Mammary epithelial cell (primary cell): Measurements from ENCODE around the gene PLA2G12B.

Experiments
- EZH2 ChIP-seq: IDR thresholded peaks from 2 replicates; pipeline ENCODE4 v1.6.1; 2012; ENCODE audit warnings: low read length, inconsistent platforms, borderline replicate concordance
- TF ChIP-seq, protein P1 (sequence below), 2 donors: IDR thresholded peaks in 1 of 2; conservative IDR thresholded peaks in 1 of 2; 2 replicates each; pipeline ENCODE4 v1.5.1; 2011 to 2012; ENCODE audit warnings: inconsistent platforms in 2 of 2, low read length in 2 of 2, mild to moderate bottlenecking in 2 of 2, control low read depth in 1 of 2, low read depth in 1 of 2; ENCODE audit not compliant: insufficient read depth in 1 of 2; ENCODE audit errors: extremely low read depth in 1 of 2

DNA sequence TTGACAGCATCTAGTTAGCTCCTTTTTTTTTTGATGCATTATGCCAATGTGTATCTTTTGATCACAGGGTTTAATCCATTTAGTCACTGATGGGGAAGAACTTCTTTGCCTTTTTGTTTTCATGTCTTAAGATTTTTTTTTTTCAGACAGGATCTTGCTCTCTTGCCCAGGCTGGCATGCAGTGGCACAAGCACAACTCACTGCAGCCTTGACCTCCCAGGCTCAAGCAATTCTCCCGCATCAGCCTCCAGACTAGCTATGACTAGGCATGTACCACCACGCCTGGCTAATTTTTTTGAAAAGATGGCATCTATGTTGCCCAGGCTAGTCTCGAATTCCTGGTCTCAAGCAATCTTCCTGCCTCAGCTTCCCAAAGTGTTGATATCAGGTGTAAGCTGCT lies 46.4 kb upstream of the PLA2G12B start:
- TF ChIP-seq, protein P1, sequence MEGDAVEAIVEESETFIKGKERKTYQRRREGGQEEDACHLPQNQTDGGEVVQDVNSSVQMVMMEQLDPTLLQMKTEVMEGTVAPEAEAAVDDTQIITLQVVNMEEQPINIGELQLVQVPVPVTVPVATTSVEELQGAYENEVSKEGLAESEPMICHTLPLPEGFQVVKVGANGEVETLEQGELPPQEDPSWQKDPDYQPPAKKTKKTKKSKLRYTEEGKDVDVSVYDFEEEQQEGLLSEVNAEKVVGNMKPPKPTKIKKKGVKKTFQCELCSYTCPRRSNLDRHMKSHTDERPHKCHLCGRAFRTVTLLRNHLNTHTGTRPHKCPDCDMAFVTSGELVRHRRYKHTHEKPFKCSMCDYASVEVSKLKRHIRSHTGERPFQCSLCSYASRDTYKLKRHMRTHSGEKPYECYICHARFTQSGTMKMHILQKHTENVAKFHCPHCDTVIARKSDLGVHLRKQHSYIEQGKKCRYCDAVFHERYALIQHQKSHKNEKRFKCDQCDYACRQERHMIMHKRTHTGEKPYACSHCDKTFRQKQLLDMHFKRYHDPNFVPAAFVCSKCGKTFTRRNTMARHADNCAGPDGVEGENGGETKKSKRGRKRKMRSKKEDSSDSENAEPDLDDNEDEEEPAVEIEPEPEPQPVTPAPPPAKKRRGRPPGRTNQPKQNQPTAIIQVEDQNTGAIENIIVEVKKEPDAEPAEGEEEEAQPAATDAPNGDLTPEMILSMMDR (conservative IDR thresholded peaks at IDR 0.05 in 1 of 2, IDR thresholded peaks at IDR 0.05 in 1 of 2; ENCODE audit: extremely low read depth in 1 of 2, insufficient read depth in 1 of 2, low read depth in 1 of 2, low read length in 2 of 2): no peak
- TF ChIP-seq EZH2: no peak
